DMS53 (cell line): Measurements from ENCODE around the gene TIMM10.

Experiments used
- DNase-seq: peaks from one replicate; lab custom pipeline; 2025; lab: John Stamatoyannopoulos, UW

TIMM10 gene

DNA sequence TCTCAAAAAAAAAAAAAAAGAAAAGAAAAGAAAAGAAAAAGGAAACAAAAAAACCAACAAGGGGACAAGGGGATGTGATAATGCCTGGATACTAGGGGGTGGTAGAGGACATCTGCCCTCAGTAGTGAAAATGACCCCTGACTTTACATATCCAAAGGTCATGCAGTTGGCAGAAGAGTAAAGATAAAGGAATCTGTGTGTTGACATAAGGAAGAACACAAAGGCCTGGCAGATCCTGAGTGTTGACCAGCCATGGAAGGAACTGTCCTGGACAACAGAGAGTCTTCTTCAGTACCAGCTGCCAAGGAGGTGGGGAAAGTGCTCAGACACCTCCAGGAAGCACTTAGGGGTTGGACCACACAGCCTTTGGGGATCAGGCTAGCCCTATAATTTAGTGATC is 27.7 kb downstream of the TIMM10 start:
- DNase-seq, result peak; percentile 9

DNA sequence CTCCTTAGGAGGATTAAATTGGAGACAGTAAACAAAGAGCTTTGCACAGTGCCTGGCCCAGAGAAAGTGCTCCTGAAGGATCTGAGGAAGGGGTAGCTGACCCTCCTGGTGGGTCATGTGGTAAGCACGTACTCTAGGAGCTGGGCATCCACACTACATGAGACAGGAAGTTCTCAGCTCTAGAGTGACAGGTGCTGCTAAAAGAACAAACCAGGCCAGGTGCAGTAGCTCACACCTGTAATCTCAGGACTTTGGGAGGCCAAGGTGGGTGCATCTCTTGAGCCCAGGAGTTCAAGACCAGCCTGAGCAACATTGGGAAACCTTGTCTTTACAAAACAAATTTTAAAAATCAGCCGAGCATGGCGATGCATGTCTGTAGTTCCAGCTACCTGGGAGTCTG is 28.2 kb downstream of the TIMM10 start:
- DNase-seq, result peak; percentile 50

DNA sequence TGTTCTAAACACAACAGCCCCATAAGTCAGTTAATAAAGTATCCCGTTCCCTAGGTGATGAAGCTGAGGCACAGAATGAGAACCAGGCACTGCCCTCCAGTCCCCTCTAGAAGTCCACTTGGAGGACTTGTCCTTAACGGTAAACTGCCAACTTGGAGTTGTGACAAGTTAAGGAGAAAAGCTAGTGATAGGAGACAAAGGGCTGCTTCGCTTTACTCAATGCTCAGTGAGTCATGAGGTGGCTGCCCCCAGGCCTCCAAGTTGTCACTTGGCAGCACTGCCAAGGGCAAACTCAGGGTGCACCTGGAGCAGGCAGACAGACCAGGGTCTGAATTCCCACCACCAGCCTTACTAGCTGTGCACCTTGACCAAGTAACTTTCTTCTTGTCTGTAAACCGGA is 28.6 kb downstream of the TIMM10 start:
- peak; percentile 49 for DNase-seq

DNA sequence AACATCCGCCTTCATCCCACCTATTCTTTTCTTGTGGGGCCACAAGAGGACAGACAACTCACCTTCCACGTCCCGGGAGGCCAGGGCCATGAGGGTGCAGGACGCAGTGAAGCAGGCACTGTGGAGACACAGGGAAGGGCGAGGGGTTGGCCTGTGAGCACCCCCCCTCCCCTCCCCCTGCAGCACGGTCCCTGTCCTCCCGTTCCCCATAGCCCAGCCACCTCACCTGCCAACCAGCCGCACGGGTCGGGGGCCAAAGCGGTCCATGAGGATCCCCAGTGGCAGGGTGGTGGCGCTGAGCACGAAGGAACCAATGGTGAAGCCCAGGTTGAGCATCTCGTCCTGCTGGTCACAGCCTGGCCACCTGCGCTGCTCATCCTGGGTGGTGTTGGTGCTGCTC is 29.6 kb downstream of the TIMM10 start:
- peak; percentile 61 for DNase-seq

DNA sequence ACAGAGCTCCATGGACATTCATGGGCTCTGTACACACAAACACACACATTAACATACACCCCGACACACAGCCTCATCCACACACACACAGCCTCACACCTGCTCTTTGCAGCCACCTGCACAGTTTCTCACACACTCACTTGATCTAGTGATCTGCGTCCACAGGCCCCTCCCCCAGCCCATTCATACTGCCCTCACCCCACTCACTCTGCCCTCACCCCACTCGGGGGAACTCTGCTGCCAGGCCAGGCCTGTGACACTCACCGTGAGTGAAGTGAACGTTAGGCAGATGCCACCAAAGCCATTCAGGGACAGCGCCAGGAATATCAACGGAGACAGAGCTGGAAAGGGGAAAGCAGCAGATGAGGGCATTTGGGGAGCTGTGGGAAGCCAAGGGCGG is 30.0 kb downstream of the TIMM10 start:
- peak; percentile 67 for DNase-seq

DNA sequence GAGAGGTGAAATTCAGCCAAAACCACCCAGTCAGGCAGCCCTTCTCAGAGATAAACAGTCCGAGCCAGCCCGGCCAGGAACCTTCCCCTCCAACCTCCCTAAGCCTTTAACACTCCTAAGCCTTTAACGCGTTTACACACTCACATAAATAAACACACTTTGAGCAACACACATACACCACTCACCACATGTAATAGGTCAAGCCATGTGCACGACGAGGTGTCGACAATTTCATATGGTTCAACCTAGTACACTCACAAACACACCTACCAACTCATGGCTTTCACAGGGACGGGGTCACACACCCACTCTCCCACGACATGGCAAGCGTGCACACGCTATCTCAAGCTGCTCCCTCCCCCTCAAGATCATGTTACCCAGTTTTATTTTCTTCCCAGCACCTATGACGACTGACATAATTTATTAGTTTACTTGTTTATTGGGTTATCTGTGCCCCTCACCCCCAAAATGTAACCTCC is 30.5 kb downstream of the TIMM10 start:
- DNase-seq, result peak; percentile 44

DNA sequence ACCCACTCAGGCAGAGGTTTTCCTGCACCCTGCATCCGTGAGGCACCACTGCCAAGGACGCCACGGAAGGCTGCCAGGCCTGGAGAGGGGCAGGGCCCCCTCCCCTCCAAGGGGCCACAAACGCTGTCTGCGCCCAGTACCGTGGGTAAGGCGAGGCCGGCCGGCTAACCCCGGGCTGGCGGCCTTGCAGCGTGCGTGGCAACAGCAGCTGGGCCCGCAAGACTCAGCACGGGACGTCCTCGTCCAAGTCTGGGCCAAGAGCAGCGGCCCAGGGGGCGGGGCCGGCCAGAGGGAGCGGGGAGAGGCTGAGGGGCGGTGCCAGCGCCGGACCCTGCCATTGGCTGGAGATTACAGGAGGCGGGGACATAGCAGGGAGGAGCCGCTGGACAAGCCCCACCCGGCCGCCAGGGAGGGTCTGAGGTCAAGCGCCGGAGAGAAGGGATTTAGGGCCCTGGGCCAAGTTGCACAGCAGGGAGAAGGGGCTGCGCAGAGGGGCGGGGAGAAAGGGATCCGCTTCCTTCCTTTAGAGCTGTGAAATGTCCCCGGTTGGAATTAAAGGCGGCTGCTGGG is 31.1 kb downstream of the TIMM10 start:
- DNase-seq, result peak; percentile 55

DNA sequence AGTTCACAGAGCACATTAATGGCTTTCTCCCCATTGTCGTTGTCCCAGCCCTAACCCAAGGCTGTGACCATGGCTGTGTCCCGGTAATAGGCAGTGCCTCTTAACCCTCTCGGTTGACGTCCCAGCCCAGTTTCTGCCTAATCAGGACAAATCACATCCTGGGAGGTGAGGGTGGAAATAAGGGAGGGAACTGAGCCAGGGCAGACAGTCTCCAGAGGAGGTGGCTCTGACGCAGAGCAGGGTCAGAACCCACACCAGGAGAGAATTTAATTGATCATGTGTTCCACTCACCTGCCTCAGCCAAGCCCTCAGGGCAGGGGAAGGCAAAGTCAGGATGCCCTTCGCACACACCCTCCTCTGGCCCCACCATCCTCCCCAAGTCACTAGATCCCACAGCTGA is 32.0 kb downstream of the TIMM10 start:
- DNase-seq, result no peak

DNA sequence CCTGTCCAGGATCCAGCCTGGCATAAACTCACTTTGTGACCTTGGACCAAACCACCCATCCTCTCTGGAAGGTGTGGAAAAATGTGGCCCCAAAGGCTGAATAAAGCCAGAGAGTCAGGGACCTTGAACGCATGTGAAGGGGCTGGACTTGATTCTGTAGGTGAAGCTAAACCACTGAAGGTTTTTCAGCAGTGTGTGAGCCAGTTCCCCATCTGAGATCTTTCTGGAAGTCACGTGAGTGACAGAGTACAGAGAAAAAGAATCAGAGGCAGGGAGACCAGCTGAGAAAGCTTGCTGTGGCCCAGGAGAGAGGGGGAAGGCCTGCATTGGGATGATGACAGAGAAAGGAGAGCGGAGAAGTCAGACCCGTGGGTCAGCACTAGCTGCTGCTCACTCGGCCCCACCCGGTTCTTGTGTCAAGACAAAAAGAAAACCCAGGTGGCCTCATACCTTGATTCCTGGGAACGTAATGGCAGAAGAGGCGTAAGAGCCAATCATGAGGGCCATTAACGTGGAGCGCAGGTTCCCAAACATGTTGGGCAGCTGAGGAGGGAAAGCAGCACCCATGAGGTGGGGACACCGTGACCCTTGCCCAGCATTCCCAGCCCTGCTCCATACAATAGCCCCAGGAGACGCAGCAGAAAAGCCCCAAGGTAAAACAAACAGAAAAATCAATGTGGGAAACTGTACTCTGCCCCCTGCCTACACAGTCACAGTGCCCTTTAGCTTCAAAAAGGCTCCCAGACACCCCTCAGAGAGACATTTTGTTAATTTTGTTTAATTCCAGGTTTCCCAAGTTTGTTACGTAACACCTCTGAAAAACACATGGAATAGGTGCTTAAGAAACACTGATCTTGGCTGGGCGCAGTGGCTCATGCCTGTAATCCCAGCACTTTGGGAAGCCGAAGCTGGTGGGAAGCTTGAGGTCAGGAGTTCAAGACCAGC is 33.0 kb downstream of the TIMM10 start:
- DNase-seq, result no peak

DNA sequence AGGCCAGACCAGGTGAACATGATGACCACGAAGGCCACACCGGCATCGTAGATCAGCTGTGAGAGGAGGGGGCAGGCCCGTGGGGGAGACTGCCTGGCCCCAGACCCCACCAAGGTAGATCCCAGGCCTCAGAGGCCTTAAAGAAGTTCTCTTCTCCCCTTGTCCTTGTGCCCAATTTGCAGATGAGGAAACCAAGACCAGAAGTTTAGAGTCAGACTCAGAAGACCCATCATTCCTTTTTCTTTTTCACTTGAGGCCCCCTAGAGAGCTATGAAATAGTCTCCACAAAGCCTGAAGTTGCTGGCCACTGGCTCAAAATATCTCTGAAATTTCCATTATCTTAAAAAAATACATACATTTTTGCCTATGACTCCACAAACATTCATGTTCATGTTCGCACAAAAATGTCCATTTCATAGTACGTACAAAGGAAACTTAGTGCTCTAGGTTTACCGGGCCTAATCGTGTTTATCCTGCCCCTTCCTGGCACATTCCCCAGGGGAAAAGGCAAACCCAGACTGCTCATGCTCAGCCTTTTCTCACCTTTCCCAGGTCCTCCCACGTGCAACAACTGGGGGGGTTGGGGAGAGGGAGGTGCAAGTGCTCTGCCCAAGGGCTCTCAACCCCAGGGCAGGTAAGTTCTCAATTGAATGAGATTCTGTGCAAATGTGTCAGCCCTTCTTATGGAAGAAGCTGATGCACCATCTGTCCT is 34.3 kb downstream of the TIMM10 start:
- DNase-seq, result no peak

DNA sequence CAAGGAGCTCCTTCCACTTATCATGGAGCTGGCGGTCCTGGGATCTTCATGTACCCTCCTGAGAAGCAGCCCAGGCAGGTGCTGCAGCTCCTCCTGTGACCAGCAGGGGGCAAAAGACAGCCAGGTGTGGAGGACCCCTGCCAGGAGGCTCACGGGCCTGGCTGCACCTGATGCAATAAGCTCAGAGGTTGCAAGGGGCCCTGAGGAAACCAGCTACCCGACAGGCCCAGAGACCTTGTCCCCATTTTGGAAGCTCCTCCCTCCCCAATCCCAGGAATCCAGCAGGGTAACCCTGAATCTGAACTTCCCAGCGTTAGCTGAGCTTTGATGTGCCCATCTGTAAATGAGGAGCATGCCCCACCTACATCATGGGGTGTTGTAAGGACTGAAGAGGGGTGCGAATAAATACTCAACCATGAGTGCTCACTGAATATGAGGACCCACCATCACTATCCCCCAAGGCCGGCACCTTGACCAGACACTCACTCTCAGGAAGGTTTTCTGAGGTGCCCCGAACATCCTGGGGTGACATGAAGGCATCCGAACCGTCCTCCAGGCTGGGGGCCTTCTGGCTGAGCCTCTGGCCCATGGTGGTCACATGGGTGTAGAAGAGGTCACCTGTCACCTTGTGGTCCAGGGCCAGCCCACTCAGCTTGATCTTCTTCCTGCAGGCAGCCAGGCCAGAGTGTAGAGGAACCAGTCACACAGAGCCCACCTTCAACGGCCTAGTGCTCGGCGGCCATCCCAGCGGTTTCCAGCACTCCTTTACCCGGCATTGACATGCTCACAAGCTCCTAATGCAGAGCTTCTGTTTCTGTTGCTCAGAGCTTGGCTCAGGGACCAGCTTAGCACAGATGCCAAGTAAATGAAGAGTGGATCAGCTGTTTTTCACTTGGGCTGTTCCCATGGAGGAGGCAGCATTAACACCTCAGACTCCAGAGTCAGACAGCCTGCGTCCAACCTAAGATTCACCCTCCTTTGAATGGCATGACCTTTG is 36.7 kb downstream of the TIMM10 start:
- peak; percentile 69 for DNase-seq

DNA sequence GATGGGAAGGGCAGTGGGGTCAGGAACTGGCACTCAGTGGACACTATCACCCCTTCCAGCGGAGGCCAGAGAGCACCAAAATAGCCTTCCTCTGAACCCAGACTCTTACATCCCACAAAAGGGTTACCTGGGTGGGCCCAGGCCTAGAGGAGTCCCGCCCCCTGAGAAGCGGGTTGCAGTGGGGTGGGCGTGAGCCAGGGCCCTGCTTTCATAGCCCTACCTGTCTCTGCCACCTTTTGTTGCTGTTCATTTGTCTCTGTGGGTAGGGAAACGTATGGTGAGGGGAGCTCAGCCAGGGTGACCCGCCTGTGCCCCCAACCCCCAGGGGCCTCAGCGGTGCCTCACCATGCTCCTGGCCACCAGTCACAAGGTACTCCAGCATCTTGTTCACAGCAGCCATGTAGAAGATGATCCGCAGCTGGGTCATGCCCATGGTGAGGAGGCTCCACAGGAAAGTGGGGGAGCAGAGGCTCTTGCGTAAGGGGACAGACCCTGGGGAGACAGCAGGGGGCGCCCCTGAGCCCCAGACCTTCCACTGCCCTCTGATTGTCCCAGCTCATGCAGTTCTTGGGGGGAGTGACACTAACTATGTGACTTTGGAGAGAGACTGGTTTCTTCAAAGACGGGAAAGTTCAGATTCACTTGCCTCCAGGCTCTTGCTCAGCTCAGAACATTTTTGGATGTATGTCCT is 39.0 kb downstream of the TIMM10 start:
- DNase-seq, result peak; percentile 29

DNA sequence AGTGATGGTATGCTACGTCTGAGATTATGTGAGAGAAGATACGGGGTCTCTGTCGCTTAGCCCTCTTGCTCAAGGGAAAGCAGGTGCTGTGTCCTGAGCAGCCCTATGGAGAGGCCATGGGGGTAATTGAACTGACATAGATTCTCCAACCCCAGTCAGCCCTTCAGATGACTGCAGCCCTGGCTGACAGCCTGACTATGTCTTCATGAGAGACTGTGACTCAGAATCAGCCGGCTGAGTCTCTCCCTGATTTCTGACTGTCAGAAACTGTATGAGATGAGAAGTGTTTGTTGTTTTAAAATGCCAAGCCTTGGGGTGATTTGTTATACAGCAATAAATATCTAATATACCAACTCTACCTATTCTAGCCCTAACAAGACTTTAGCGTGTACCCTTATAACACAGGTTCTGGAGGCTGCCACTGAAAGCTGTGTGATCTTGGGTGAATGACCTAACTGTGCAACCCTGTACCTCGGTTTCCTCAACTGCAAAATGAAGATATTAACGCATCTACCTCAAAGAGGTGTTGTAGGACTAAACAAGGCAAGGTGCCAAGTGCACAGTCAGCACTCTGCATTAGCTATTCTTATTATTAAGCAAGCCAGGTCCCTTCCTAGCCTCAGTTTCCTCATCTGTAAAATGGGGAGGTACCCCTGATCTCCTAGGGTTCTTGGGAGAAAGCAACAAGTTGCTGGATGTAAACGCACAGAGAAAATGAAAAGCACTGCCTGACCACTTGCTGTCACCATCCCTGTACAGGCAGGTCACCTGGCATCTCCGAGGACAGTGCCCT is 39.9 kb downstream of the TIMM10 start:
- DNase-seq, result no peak

DNA sequence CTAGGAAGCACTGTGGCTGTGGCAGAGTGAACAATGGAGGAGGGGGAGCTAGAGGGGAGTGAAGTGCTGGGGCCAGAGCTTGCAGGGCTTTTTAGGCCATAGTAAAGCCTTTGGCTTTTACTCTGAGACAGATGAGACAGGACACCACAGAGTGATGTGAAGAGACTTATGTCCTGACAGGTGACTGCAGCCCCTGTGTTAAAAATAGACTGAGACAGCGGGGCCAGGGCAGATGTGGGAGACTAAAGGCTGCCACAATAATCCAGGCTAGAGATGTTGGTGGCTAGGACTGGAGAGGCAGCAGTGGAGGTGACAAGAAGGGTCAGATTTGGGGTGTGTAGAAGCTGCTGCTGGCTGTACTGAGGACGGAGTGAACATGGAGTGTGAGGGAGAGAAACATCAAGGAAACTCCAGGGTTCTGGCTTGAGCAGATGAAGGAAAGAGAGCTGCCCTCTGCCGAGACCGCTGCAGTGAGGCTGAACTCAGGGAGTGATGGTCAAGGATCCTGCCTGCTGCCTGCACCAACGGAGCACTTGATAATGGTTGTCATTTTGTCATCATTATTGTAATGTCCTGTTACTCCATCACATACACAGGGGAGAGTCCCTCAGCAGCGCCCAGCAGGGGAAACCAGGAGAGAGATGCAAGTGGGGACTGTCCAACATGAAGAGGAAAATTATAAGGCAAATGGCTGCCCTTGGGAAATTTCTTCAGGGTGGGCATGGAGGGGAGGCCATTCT is 42.5 kb downstream of the TIMM10 start:
- no peak for DNase-seq

DNA sequence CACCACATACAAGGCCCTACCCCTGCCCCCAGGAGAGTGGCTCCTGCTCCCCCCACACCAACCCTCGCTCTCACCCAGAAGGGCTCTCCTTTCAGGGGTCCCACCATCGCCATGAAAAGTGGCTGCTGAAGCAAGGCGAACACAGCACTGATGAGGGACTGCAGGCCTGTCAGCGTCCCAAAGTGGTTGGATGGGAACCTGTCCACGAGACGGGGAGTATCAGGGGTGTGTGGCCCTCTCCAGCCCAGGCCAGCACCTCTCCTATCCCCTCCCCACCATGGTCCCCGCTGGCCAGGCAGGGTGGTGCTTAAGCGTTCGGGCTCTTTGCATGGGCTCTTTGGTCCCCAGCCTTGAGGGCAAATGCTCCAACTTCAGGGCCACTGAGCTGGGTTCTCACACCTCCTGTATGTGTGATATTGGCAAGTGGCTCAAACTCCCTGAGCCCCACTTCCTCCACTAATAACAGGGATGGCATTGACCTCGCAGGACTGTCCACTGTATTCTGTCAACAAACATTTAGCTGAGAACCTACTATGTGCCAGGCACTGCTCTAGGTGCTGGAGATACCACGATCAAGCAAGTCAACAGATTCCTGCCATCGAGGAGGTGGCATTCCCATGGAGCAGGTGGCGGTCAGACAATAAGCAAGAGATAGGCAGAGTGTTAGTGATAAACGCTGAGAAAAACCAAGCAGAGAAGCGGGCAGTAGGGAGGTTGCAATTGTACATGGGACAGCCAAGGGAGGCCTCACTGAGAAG is 43.4 kb downstream of the TIMM10 start:
- no peak for DNase-seq

DNA sequence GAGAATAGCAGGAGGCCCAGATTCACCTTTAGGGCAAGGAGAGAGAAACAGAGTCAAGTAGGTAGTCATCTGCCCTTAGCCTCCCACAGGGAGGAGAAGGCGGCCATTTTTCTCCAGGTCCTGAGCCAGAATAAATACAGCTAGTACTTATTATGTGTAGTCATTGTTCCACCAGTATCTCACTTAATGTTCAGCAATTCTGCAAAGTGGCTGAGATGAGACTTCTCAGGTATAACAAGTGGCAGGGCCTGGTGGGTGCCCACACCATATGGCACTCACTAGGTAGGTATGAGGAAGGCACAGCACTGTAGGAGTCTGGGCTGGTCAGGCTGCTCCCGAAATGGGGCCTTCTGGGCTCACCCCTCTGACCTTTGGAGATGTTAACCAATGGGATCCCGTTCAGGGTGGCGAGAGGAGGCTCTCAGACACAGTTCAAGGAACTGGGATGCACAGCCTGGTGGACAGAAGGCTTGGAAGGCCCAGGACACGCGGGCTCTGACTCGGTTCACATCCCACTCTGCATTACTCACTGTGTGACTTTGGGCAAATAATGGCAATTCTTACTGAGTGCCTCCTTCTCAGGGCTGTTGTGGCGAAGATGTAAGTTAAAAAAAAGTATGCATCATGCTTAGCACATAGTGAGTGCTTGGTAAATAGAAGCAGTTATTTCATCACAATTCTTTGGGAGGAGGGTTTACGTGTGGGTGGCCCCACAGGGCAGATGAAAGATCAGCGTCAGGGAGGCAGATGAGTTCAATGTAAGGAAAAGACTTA is 45.1 kb downstream of the TIMM10 start:
- no peak for DNase-seq

DNA sequence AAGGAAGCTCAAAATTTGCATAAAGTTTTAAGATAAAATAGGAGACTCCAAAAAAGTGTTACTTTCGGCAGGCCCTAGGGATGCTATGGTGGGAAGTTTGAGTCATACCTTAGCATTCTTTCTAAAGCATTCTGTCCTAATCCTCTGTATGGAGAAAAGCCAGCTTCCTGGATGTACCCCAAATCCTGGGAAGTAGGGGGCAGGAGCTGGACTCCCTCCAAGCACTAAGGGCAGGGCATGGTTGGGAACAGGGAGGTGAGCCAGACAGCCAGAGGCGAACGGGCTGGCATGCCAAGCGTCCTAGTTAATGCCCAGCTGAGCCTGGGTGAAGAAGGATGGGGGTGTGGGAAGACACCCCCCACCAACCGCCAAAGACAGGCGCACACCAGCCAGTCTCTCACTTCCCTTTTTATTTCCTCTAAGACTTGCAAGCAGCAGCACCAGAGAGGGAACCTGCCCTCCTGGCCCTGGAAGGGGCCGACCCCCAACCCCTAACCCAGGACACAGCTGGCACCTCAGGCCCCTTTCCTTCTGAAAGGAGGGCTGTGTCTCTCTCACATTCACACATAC is 46.3 kb downstream of the TIMM10 start:
- no peak for DNase-seq

DNA sequence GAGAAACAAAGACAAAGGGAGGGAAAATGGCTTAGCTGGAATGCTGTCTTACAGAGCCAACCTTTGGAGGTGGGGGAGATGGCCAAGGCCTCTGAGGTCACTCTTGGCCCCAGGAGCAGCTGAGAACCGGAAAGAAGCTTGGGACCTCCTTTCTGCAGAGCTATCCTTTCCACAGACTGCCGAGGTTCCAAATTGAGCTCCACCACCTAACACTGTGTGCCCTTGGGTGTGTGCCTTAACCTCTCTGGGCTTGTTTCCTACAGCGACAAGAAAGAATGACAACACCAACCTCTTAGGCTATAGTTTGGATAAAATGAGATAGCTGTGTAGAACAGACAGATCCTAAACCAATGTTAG is 47.0 kb downstream of the TIMM10 start:
- DNase-seq, result no peak
